Measurements from ENCODE around the gene MALRD1. TPM values are rescaled to one million over a fixed set of nuclear protein-coding genes. Genes with fewer than 3 reads are reported as not detected.

MALRD1 gene
- total RNA-seq, 4 donors from 2014 or later = 0.33 to 7.5 (median 1.1) TPM

GRCh38 chr10:19658622-19659233, 610.1 kb downstream of the MALRD1 start:
- no peak for DNase-seq (ENCODE audit: extremely low spot score)
- TF ChIP-seq POLR2AphosphoS5 (IDR thresholded peaks at IDR 0.05) = no peak
- no peak for TF ChIP-seq POLR2A (IDR thresholded peaks at IDR 0.05; ENCODE audit: low read depth)
- TF ChIP-seq CTCF (IDR thresholded peaks at IDR 0.05) = no peak
- TF ChIP-seq EP300 (IDR thresholded peaks at IDR 0.05) = no peak
- Histone ChIP-seq H3K27ac (replicated peaks in 1 of 4) (no peak overlapping the region), H3K4me3 (no peak overlapping the region), H3K9me3 (no peaks in the 10 kb centered on the region), H3K27me3 (no peaks in the 10 kb centered on the region), H3K4me1 (peaks cover 0 to 3% (median 0%) of the 10 kb centered on the region in 4 donors), H3K36me3 (no peaks in the 10 kb centered on the region)
- intact Hi-C loops (cut with DNase I) = no loop called here
- WGBS = 70% methylated on average over 5 of the region's 5 CpGs

- H3K27me3 ChIP-seq = no peaks in the 10 kb centered on the region
- TF ChIP-seq POLR2A (IDR thresholded peaks at IDR 0.05; ENCODE audit: low read depth) = no peak
- TF ChIP-seq EP300 (IDR thresholded peaks at IDR 0.05) = no peak
- TF ChIP-seq CTCF (IDR thresholded peaks at IDR 0.05) = no peak
- TF ChIP-seq POLR2AphosphoS5 (IDR thresholded peaks at IDR 0.05) = no peak
- no peaks in the 10 kb centered on the region for H3K4me1 ChIP-seq
- no peaks in the 10 kb centered on the region for H3K9me3 ChIP-seq
- intact Hi-C loops (cut with DNase I) = no loop called here
- 80% methylated on average over 4 of the region's 4 CpGs for WGBS
- no peak overlapping the region for H3K27ac ChIP-seq (replicated peaks in 1 of 4)
- H3K4me3 ChIP-seq = no peak overlapping the region
- DNase-seq (ENCODE audit: extremely low spot score) = no peak
- H3K36me3 ChIP-seq = no peaks in the 10 kb centered on the region
Observed at GRCh38 chr10:19659920-19660655, 611.5 kb downstream of the MALRD1 start.

- H3K9me3 ChIP-seq = no peaks in the 10 kb centered on the region
- H3K36me3 ChIP-seq = no peaks in the 10 kb centered on the region
- no peaks in the 10 kb centered on the region for H3K4me1 ChIP-seq
- no peak for TF ChIP-seq POLR2A (IDR thresholded peaks at IDR 0.05; ENCODE audit: low read depth)
- no peak for TF ChIP-seq POLR2AphosphoS5 (IDR thresholded peaks at IDR 0.05)
- TF ChIP-seq EP300 (IDR thresholded peaks at IDR 0.05) = no peak
- TF ChIP-seq CTCF (IDR thresholded peaks at IDR 0.05) = no peak
- WGBS = 100% methylated on average over 1 of the region's 1 CpG
- H3K27ac ChIP-seq (replicated peaks in 1 of 4) = no peak overlapping the region
- H3K4me3 ChIP-seq = no peak overlapping the region
- intact Hi-C loops (cut with DNase I) = no loop called here
- no peak for DNase-seq (ENCODE audit: extremely low spot score)
- H3K27me3 ChIP-seq = no peaks in the 10 kb centered on the region
Observed at GRCh38 chr10:19663344-19663743, 614.7 kb downstream of the MALRD1 start.

- WGBS = 96% methylated on average over 5 of the region's 5 CpGs
- no peaks in the 10 kb centered on the region for H3K36me3 ChIP-seq
- H3K27me3 ChIP-seq = no peaks in the 10 kb centered on the region
- intact Hi-C loops (cut with DNase I) = no loop called here
- no peaks in the 10 kb centered on the region for H3K9me3 ChIP-seq
- TF ChIP-seq EP300 (IDR thresholded peaks at IDR 0.05) = no peak
- TF ChIP-seq POLR2AphosphoS5 (IDR thresholded peaks at IDR 0.05) = no peak
- no peak for TF ChIP-seq POLR2A (IDR thresholded peaks at IDR 0.05; ENCODE audit: low read depth)
- no peak for TF ChIP-seq CTCF (IDR thresholded peaks at IDR 0.05)
- H3K4me1 ChIP-seq = no peaks in the 10 kb centered on the region
- DNase-seq (ENCODE audit: extremely low spot score) = no peak
- H3K4me3 ChIP-seq = no peak overlapping the region
- no peak overlapping the region for H3K27ac ChIP-seq (replicated peaks in 1 of 4)
Observed at GRCh38 chr10:19668116-19668515, 619.5 kb downstream of the MALRD1 start.
